Astrocyte of the hippocampus (primary cell): ENCODE data around the gene CAMTA1.
"Not testable (repeated sequence)": the region's sequence is repeated elsewhere in the genome, so short reads cannot be mapped to it uniquely, and the experiment has no call there.

Experiments used
- DNase-seq: peaks from one replicate; pipeline ENCODE4 v3.0.0; 2011; ENCODE audit warnings: low read depth, low spot score

The CAMTA1 gene

DNA sequence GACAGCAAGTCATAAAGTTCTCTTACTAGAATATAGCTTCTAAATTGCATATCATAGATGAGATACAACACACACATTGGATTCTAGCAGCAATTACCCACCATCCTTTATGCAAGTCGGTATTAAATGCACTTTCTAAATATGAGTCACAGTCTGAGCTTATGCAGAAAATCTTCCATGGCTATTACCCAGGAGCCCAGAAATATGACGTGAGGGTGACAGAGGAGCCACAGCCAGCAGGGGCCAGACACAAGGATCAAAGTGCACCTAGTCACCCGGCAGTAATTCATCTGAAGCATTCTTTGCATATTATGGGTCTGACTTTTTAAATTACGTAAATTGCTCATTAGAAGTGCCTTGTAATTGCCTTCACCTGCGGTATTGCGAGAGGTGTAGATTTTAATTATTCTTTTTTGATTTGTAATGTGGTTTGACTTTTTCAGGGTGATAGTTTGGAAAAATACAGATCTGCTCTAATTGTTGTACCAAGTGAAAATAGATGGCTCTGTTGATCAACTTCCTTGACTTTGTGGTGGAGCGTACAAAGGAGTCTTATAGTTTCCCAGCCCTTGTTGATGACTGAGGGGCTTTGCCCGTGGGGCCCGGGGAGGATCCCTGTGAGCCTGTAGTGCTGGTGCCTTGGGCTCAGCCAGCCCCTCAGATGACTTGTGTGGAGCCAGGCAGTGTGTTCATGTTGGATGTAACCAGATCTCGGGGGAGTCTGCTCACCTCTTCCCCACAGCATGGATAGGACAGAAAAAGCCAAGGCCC, 515.8 kb downstream of the CAMTA1 start:
- DNase-seq: peak; percentile 83

DNA sequence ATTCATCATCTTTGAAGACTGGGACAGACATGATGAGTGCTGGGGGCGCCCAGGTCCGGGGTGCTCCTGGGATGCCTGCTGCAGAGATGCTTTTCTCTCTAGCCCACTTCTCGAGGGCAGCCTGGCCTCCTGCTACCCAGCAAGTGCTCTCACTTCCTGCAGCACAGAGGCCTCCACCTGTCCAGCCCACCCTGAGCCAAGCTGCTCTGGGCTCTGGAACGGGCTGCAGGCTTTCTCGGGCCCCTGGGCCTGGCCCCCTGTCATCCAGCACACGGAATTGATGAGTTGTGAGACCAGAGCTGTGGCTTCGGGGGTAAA, 516.4 kb downstream of the CAMTA1 start:
- no peak for DNase-seq

DNA sequence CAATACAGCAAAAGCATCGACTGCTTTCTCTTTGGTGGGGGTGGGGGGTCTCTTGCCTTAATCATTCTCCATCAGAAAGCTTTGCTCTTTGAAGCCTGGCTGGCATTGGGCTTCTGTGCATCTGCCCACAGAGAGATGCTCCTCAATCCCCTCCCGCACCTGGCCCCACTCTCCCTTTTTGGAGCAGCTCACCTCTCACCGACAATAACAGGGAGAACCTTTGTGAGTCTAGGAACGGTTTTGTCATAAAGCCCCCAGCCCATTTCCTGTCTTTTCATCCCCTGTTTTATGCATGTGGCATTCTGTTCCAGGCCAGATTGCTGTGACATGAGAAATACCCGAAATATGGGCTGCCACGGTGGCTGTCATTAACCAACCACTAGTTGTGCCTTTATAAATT, 516.9 kb downstream of the CAMTA1 start:
- no peak for DNase-seq

DNA sequence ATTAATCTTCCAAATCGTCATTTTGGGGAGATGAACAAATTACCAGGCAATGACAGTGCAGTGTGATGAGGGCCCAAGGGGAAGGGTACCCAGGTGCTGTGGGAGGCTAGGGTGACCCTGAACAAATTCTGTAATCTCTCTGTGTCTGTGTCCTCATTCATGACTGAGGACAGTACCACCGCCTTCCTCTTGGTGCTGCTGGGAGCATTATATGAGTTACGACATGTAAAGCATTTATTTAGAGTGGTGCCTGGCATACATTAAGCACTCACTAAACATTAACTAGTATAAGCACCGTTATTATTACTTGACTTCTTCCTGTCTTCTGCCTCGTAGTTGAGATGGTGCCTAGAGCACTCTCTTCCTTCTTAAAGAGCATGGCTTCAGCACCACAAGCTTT, 517.6 kb downstream of the CAMTA1 start:
- no peak for DNase-seq

DNA sequence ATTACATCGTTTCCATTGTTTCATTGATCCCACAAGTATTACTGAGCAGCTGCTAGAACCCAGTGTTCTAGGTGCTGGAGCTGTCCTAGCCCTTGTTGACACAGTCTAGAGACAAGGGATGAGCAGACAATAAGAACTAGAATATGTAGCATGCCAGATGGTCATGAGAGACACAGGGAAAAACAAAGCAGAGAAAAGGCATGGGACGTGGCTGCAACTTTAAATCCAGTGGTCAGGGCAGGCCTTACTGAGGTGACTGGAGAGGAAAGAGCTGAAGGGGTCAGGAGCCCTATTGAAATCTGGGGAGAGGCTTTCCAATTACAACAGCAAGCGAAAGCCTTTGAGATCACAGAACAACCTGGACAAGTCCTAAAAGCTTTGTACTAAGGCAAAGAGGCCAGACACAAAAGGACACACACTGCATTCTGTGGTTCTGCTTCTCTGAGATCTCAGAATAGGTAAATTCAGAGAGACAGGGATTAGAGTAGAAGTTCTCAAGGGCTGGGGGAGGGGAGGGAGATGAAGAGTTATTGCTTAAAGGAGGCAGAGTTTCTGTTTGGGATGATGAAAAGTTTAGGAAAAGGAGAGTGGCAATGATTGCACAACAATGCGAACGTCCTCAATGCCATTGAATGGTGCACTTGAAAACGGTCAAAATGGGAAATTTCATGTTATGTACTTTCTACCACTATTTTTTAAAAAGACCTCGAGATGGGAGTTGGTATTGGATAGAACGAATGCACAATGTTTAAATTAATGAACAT, 518.5 kb downstream of the CAMTA1 start:
- DNase-seq: no peak

DNA sequence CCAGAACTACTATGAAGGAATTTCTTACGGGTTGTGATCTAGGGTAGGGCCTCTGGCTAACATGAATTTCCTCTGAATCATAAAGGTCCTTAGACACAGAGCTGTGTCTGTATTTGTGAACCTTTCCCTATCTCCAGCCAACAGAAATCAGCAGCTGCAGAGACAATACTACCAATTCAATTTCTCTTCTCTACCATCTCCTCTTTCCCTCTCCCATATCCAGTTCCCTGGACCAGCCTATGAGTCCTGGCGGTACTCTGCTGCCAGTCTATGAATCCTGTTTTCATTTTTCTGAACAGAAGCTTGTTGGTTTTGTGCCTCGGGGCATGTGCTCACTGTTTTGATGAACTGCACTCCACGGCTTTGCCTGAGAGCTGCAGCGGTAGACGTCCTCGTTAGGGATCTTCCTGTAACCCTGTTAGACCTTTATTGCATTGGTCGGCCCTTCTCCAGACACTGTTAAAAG, 527.9 kb downstream of the CAMTA1 start:
- peak; percentile 30 for DNase-seq

DNA sequence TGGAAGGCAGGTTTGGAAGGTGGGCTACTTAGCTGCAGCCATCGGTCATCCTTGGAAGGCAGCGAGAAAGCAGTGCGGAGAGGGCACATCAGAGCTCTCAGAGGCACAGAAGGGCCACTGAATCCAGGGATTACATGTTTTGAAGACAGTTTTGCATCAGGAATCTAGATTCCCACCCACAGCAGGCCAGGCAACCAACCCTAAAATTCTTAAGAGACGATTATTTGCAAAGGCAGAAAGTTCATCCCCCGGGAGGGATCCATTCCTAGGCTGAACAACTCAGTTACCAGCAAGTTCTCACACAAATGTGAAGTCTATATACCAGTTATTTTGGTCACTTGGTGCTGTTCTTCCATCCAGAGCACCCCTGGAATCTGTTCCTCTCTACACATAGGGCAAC, 528.6 kb downstream of the CAMTA1 start:
- DNase-seq: no peak

DNA sequence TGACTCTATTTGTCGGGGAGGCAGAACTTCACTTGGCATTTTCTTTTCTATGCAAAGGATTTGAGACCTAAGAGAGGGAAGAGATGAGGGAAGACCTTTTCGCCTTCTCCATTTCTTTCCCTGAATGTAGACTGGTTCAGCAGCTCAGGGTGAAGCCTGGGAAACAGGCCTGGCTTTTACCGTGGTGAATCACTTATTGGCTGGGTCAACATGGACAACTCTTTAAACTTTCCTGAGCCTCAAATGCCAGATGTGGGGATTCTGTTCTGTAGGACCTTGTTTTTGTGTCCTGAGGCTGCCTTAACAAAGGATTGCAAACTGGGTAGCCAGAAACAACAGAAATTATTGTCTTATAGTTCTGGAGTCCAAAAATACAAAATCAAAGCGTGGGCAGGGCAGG, 530.1 kb downstream of the CAMTA1 start:
- DNase-seq: no peak

DNA sequence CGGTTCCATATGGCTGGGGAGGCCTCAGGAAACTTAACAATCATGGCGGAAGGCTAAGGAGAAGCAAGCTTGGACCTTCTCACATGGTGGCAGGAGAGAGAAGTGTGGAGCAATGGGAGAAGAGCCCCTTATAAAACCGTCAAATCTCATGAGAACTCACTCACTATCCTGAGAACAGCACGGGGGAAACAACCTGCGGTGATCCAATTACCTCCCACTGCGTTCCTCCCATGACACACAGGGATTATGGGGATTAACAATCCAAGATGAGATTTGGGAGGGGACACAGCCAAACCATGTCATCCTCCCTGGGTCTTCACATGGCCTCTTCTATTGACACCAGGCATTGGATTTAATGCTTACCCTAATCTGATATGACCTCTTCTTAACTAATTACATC, 530.7 kb downstream of the CAMTA1 start:
- no peak for DNase-seq

DNA sequence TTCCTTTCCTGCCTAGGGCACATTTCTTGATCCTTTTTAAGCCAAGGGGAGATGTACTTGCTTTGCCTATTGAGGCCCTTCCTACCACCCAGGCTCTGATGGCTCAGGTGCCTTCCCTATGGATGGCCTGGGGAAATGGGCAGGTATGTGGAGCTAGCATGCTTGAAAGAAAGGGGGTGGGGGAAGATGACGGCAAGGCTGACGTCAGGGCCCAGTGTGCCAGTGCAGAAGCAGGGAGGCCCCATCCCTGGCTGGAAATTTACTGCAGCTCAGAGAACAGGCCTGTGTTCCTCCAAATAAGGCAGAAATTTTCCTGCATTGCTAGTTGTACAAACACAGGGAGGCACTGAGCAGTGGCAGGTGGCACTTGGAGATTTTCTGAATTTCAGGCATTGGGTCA, 532.6 kb downstream of the CAMTA1 start:
- DNase-seq: no peak

DNA sequence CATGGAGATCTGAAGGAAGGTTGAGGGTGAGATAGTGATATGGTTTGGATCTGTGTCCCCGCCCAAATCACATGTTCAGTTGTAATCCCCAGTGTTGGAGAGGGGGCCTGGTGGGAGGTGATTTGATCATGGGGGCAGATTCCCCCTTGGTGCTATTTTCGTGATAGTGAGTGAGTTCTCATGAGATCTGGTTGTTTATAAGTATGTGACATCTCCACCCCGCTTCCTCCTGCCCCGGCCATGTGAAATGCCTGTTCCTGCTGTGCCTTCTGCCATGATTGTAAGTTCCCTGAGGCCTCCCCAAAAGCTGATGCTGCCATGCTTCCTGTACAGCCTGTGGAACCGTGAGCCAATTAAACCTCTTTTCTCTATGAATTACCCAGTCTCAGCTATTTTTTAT, 533.9 kb downstream of the CAMTA1 start:
- no peak for DNase-seq

DNA sequence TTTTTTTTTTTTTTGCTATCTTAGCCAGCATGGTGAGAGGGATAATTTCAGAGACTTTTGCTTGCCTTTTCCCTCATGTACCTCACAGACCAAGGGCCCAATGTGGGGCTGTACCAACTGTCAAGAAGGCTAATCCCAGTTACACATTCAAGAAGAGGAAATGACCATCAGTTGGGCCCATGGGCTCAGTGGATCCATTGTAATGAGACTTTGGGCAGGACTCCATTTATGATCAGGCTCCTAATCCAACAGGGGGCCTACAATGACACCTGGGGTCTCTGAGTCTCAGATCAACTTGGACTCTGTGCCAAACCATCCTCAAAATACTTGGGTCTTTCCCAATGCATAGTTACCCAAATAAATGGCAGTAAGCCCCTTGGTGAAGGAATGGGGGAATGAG, 535.4 kb downstream of the CAMTA1 start:
- DNase-seq: no peak

DNA sequence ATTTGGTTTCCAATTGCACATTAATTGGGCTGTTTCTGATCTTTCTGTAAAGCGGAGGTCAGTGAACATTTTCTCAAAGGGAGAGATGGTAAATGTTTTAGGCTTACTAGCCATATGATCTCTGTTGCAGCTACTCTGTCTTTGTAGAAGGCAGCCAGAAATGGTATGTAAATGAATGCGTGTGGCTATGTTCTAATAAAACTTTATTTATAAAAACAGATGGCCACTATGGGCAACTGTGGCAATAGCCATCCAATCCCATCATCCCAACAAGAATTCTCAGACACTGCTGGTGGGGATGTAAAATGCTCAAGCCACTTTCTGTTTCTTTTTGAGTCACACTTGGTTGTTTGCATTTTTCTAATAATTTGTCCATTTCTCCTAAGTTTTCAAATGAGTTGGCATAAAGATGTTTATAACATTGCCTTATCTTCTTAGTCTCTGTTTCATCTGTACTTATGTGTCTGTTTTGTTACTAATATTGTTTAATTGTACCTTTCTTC, 537.1 kb downstream of the CAMTA1 start:
- no peak for DNase-seq

DNA sequence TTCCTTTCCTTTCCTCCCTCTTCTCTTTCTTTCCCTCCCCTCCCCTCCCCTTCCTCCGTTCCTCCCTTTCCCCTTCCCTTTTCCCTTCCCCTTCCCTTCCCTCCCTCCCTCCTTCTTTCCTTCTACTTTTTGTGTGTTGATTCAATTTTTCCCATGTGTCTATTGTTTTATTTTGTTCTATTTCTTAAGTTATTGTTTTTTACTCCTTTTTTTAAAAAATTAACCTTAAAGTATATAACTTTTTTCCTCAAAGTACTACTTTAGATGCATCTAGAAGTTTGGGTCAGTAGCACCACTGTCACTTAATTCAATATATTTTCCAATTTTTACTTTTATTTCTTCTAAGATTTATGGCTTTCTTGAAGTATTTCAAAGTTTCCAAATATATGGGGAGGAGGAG, 537.7 kb downstream of the CAMTA1 start:
- no peak for DNase-seq

DNA sequence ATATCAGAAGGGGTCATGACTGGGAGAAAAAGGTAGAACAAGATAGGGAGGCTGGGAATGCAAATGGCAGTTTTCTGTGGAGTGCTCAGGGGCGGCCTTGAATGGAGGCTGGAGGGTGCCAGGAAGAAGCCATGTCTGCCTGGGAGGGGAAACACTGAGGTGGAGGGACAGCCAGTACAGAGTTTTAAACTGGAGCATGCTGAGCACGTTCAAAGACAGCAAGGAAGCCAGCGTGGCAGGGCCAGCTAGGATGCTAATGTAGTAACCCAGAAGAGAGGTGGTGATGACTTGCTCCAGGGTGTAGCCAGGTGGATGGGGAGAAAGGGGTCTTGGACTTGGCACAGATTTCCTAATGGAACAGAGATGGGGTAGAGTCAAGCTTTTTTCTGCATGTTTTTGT, 540.0 kb downstream of the CAMTA1 start:
- DNase-seq: no peak

DNA sequence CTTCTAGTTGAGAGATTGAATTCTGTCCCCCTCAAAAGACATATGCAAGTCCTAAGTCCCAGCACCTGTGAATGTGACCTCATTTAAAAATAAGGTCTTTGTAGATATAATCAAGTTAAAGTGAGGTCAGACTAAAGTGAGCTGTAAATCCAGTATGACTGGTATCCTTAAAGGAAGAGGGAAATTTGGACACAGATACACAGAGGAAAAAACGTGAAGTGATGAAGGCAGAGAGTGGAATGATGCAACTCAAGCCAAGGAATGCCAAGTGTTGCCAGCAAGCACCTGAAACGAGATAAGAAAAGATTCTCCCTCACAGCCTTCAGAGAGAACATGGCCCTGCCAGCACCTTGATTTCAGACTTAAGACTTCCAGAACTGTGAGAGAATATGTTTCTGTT, 541.1 kb downstream of the CAMTA1 start:
- DNase-seq: no peak

DNA sequence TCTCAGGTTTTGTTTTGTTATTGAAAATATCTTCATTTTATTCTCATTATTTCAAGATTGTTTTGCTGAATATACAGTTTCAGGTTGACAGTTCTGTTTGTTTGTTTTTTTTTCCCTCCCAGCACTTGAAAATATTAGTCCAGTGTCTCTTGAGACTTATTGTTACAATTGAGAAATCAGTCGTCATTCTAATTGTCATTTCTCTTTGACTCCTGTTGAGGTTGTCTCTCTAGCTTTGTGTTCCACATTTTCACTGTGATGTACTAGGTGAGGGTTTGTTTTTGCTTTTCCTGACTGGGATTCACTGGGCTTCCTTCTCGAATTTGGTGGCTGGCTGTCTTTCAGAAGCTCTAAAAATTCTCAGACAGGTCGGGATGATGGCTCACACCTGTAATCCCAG, 542.6 kb downstream of the CAMTA1 start:
- DNase-seq: no peak

DNA sequence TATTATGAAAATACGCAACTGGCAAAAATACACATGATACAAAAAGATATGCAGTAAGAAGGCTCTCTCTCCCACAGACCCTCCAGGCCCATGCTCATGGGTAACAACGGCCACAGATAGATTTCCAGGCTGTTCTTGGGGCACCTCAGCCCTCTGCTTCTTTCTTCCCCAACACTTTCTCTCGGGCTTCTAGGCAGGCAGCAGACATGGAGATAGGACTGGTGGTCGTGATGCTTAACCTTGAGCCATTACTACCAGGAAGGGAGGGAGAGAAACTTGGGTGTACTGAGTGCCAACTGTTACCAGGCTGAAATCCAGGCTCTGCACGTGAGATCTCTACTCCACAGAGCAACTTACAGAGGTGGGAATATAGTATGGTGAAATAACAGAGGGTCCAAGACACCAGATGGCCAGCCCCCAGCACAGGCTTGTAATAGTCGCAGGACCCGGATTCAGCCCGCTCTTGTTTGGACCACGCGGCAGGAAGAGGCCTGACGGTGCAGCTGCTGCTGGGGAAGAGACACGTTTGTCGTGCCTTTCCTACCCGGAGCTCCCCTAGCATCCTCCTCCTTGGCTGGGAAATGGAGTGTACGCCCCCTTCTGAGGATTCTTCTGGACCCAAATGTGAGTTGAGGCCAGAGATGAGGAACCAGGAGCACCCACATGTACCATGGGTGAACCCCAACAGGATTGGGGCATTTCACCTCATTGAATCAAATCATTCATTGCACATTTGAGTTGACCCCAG, 544.8 kb downstream of the CAMTA1 start:
- DNase-seq: no peak

DNA sequence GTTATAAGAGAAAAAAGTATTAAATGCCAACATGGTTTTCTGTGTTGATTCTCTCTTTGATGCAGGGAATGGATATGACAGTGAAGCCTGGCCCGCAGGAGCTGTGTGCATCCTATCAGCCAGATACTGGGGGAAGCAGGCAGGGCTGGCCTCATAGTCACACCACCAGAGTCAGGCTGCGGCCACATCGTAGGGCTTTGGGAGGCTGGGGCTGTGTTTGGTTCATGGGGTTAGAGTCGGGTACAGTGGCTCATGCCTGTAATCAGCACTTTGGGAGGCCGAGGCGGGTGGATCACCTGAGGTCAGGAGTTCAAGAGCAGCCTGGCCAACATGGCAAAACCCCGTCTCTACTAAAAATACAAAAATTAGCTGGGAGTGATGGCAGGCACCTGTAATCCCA, 545.5 kb downstream of the CAMTA1 start:
- not testable (repeated sequence) for DNase-seq

DNA sequence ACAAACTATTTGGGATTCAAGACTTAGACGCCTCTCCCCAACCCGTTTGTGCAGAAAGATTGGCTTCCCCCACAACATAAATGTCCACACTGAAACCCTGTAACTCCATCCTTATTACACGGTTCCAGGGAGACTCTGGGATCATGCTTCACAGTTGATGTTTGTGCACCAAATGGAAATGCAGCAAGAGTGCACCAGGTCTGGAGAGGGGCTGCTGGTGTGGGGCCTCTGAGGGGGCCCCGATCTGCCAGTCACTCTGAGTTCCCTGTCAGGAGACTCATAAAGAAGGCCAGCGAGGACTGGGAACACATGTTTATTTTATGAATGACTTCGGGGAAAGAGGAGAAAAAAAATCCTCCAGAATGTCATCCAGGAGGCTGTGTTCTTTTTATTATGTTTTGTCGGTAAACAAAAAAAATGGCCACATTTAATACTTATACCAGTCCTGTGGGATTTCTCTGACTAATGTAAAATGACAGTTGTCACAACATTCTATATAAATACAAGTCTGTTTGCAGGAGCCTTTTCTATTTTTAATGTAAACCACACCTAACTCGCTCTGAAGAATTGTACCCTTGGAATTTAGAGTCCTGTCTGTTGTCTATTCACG, 546.8 kb downstream of the CAMTA1 start:
- no peak for DNase-seq

DNA sequence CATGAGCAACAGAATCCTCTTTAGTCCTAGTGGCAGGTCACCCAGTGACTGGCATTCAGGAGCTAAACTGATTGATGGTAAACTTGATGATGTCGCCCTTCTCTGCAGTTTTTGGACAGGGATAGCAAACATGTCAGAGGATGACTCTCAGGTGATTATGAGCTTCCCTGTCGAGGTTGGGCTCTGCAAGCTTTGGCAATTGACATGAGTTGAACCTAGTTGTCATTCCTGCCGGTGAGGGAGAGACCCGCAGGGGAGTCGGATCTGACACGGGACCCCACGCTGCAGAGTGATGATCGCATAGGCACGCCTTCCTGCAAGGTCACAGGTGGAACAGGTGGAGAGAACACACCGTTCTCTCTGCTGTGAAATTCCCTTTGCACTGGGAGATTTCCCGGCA, 547.8 kb downstream of the CAMTA1 start:
- no peak for DNase-seq

DNA sequence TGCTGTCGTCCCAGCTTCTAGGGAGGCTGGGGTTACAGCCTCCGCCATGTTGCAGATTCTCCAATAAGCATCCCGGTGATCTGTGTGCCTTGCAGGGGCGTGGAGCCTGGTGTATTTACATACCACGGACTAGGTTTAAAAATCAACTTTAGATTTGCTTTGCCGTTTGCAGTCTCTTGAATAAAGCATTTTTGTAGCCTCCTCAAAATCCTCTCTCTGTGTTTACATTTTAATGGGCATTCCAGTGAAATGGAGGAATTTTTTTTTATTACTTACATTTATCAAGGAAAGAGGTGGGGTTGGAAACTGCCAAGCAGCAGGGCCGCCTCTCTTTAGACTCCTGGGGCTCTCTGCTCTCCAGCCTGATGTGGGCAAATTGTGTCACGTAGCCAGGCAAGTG, 548.4 kb downstream of the CAMTA1 start:
- DNase-seq: no peak
